AG09309 (cell line): Measurements from ENCODE around the gene NEURL2.

Experiments used
- DNase-seq: peaks from one replicate; pipeline ENCODE4 v3.0.0-alpha.2; 2010; ENCODE audit warnings: low read depth
- H3K4me3 ChIP-seq: 2 replicates; pipeline ENCODE4 v1.5.1; 2011; ENCODE audit warnings: mild to moderate bottlenecking, low read depth, low read length, moderate library complexity; ENCODE audit not compliant: control insufficient read depth
- CTCF ChIP-seq: IDR thresholded peaks from 2 replicates; pipeline ENCODE4 v1.5.1; 2011; ENCODE audit warnings: mild to moderate bottlenecking, low read depth, low read length, inconsistent platforms; ENCODE audit not compliant: insufficient read depth, control insufficient read depth; ENCODE audit errors: missing control alignments

Gene NEURL2

DNA sequence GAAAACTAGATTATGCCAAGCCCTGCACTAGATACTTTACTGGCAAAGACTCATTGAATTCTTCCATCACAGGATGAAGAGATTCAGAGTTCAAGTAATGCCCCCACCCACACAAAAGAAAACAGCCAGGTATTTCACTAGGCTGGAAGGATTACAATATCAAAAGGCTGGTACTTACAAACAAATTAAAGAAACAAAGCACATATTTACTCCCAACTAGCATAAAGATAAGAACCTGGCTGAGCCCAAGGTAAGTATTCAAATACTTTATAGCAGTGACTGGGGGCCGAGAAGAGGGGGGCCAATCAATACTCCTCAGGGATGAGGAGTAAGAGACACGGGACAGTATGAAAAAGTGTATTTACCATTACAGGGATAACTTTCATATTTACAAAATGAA lies 37.5 kb downstream of the NEURL2 start:
- H3K4me3 ChIP-seq, result no peak overlapping the region
- no peak for TF ChIP-seq CTCF
- no peak for DNase-seq

DNA sequence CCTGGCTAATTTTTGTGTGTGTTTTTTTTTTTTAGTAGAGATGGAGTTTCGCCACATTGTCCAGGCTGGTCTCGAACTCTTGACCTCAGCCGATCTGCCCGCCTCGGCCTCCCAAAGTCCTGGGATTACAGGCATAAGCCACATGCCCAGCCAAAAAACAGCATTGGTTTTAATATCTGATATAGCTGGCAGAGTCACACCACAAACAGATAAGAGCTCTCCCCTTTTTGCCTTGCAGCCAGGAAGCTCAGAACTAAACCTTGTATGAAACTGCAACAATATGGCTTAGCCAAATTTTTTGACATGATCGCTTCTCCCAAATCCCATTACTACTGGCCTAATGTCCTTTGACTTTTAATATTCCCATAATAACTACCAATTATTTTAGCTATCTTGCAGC lies 38.7 kb downstream of the NEURL2 start:
- DNase-seq, result no peak
- TF ChIP-seq CTCF, result no peak

GRCh38 chr20:45851501-45851900 lies 39.5 kb downstream of the NEURL2 start:
- no peak for TF ChIP-seq CTCF
- no peak for DNase-seq
- no peak overlapping the region for H3K4me3 ChIP-seq

More for the DNA sequence above, 38.7 kb downstream of the NEURL2 start:
- no peak overlapping the region for H3K4me3 ChIP-seq

GRCh38 chr20:45850926-45851325 lies 40.1 kb downstream of the NEURL2 start:
- DNase-seq, result no peak
- no peak overlapping the region for H3K4me3 ChIP-seq
- TF ChIP-seq CTCF, result no peak

- TF ChIP-seq CTCF, result no peak
- DNase-seq, result no peak
- H3K4me3 ChIP-seq, result no peak overlapping the region
Observed at GRCh38 chr20:45850238-45850637, 40.8 kb downstream of the NEURL2 start.

GRCh38 chr20:45848969-45849582 lies 41.9 kb downstream of the NEURL2 start:
- no peak for DNase-seq
- TF ChIP-seq CTCF, result no peak
- H3K4me3 ChIP-seq, result no peak overlapping the region

DNA sequence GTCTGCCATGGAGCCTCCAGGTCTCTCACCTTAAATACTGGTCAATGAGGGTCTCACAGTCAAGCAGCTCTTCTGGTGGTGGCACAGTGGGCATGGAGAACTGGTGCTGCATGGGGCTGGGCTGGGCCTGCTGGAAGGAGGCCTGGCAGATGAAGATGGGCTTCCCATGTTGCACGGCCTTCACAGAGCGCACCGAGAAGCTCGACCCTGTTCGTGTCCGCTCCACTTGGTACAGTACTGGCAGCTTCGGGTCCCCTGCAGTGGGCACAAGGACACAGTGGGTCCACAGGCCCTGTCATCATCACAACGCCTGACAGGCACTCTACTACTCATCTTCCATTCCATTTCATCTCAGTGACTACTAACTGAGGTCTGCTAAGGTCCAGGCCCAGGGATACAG lies 42.6 kb downstream of the NEURL2 start:
- no peak overlapping the region for H3K4me3 ChIP-seq
- DNase-seq, result no peak
- no peak for TF ChIP-seq CTCF
